HG03135 (cell line): ENCODE measurements around the gene PRDM2.

Source experiments
- ATAC-seq: cut with Tn5 transposase; IDR thresholded peaks from one replicate; pipeline ENCODE4 v1.9.1; 2021; ENCODE audit warnings: mild to moderate bottlenecking, moderate library complexity; ENCODE audit not compliant: unreplicated experiment

The PRDM2 gene

GRCh38 chr1:13788795-13789194 is 88.8 kb downstream of the PRDM2 start:
- no peak for ATAC-seq

GRCh38 chr1:13790290-13791030 is 90.5 kb downstream of the PRDM2 start:
- no peak for ATAC-seq

- ATAC-seq = no peak
Measured at GRCh38 chr1:13792419-13792818, 92.4 kb downstream of the PRDM2 start.

- ATAC-seq = no peak
Measured at GRCh38 chr1:13793088-13793730, 93.2 kb downstream of the PRDM2 start.

- ATAC-seq = no peak
Measured at GRCh38 chr1:13794231-13795187, 94.5 kb downstream of the PRDM2 start.

GRCh38 chr1:13797397-13797796 is 97.4 kb downstream of the PRDM2 start:
- ATAC-seq = no peak

GRCh38 chr1:13798120-13798519 is 98.1 kb downstream of the PRDM2 start:
- no peak for ATAC-seq

GRCh38 chr1:13799502-13800283 is 99.7 kb downstream of the PRDM2 start:
- ATAC-seq = no peak

GRCh38 chr1:13801232-13801631 is 101.2 kb downstream of the PRDM2 start:
- no peak for ATAC-seq

GRCh38 chr1:13801655-13802486 is 101.9 kb downstream of the PRDM2 start:
- ATAC-seq = no peak

GRCh38 chr1:13802782-13803545 is 103.0 kb downstream of the PRDM2 start:
- no peak for ATAC-seq

- ATAC-seq = no peak
Measured at GRCh38 chr1:13803546-13804239, 103.7 kb downstream of the PRDM2 start.

GRCh38 chr1:13804240-13804633 is 104.2 kb downstream of the PRDM2 start:
- ATAC-seq = no peak

GRCh38 chr1:13805431-13805830 is 105.4 kb downstream of the PRDM2 start:
- no peak for ATAC-seq

GRCh38 chr1:13806108-13806507 is 106.1 kb downstream of the PRDM2 start:
- ATAC-seq = no peak

- no peak for ATAC-seq
Measured at GRCh38 chr1:13807209-13807608, 107.2 kb downstream of the PRDM2 start.

- no peak for ATAC-seq
Measured at GRCh38 chr1:13808729-13809131, 108.7 kb downstream of the PRDM2 start.

- ATAC-seq = no peak
Measured at GRCh38 chr1:13809461-13810159, 109.6 kb downstream of the PRDM2 start.
